Activated T-helper 1 cell treated with Interleukin-2 at 50 U/mL for 16 hours (primary cell): ENCODE data around the gene SNAP25.

Experiments
- DNase-seq: peaks from one replicate; pipeline ENCODE4 v3.0.0-alpha.2; 2020; ENCODE audit warnings: low read depth

Gene SNAP25

GRCh38 chr20:10263385-10264165 lies 44.9 kb downstream of the SNAP25 start:
- DNase-seq = no peak

- DNase-seq = no peak
Observed at GRCh38 chr20:10264166-10264558, 45.5 kb downstream of the SNAP25 start.

GRCh38 chr20:10268636-10269035 lies 50.0 kb downstream of the SNAP25 start:
- no peak for DNase-seq

- DNase-seq = no peak
Observed at GRCh38 chr20:10270630-10271029, 52.0 kb downstream of the SNAP25 start.

- DNase-seq = no peak
Observed at GRCh38 chr20:10271494-10272219, 53.0 kb downstream of the SNAP25 start.

- DNase-seq = no peak
Observed at GRCh38 chr20:10276878-10277580, 58.4 kb downstream of the SNAP25 start.

- no peak for DNase-seq
Observed at GRCh38 chr20:10277616-10278015, 59.0 kb downstream of the SNAP25 start.

GRCh38 chr20:10278412-10278811 lies 59.8 kb downstream of the SNAP25 start:
- no peak for DNase-seq

GRCh38 chr20:10280018-10280908 lies 61.6 kb downstream of the SNAP25 start:
- no peak for DNase-seq

- no peak for DNase-seq
Observed at GRCh38 chr20:10281911-10282310, 63.3 kb downstream of the SNAP25 start.

- DNase-seq = no peak
Observed at GRCh38 chr20:10282979-10283456, 64.4 kb downstream of the SNAP25 start.

- no peak for DNase-seq
Observed at GRCh38 chr20:10286356-10286755, 67.7 kb downstream of the SNAP25 start.

GRCh38 chr20:10288421-10288820 lies 69.8 kb downstream of the SNAP25 start:
- DNase-seq = no peak

- no peak for DNase-seq
Observed at GRCh38 chr20:10288954-10289646, 70.5 kb downstream of the SNAP25 start.

GRCh38 chr20:10291568-10292248 lies 73.1 kb downstream of the SNAP25 start:
- no peak for DNase-seq

- no peak for DNase-seq
Observed at GRCh38 chr20:10297223-10297622, 78.6 kb downstream of the SNAP25 start.

GRCh38 chr20:10297684-10298240 lies 79.1 kb downstream of the SNAP25 start:
- DNase-seq = no peak

GRCh38 chr20:10300582-10301446 lies 82.2 kb downstream of the SNAP25 start:
- DNase-seq = no peak

- DNase-seq = no peak
Observed at GRCh38 chr20:10303852-10304251, 85.2 kb downstream of the SNAP25 start.
